MM.1S (cell line): Measurements from ENCODE around the gene ECSCR.

Source experiments
- EZH2 ChIP-seq: fragments of 300-600 bp; sonication (generic); optimal IDR thresholded peaks from 2 replicates; pipeline ENCODE3; 2017; ENCODE audit warnings: low read depth, mild to moderate bottlenecking, antibody characterized with exemption, low read length, mixed read lengths
- EZH2phosphoT487 ChIP-seq: fragments of 300-600 bp; sonication (generic); IDR thresholded peaks from 2 replicates; pipeline ENCODE4 v1.6.1; 2018; ENCODE audit warnings: antibody characterized with exemption, low read length
- TF ChIP-seq, protein P1 (sequence below): fragments of 300-600 bp; sonication (generic); IDR thresholded peaks from 2 replicates; pipeline ENCODE4 v1.5.1; 2016; ENCODE audit warnings: antibody characterized with exemption, low read length, mixed read lengths

DNA sequence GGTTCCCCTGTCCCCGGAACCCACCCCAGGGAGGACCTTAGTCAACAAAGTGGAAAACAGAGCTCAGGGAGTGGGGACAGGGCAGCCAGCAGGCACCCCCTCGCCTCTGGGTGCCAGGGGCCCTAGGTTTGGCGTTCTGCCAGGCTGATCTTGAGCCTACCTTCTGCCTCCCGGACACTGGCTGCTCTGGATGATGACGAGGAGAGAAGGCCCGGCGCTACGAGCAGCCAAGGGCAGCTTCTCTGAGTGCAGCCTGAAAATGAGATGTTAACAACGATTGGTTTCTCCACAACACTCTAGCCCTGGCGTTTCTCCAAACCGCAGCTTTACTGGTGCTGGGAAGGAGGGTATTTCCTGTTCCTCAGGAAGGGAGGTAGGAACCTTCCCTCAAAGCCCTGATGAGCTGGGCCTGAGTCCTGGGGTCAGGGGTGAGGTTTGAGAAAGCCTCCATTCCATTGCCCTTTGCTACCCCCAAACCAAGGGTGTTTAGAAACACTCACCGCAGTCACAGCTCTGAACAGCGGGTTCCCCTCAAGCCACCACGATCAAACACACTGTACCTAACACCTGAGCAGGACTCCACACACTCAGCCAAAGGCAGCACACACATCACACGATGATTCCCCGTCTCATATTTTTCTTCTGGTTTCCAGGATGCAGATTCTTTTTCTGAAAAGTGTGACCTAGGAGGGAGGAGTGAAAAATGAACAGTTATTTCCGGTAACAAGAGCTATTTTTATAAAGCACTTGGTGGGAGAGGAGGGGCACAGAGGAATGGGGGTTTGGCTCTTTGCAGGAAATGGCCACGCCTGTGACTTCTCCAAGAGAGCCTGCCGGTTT is 19.7 kb upstream of the ECSCR start, which contains the start of gene STING1:
- TF ChIP-seq, protein P1, sequence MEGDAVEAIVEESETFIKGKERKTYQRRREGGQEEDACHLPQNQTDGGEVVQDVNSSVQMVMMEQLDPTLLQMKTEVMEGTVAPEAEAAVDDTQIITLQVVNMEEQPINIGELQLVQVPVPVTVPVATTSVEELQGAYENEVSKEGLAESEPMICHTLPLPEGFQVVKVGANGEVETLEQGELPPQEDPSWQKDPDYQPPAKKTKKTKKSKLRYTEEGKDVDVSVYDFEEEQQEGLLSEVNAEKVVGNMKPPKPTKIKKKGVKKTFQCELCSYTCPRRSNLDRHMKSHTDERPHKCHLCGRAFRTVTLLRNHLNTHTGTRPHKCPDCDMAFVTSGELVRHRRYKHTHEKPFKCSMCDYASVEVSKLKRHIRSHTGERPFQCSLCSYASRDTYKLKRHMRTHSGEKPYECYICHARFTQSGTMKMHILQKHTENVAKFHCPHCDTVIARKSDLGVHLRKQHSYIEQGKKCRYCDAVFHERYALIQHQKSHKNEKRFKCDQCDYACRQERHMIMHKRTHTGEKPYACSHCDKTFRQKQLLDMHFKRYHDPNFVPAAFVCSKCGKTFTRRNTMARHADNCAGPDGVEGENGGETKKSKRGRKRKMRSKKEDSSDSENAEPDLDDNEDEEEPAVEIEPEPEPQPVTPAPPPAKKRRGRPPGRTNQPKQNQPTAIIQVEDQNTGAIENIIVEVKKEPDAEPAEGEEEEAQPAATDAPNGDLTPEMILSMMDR = no peak
- TF ChIP-seq EZH2 (no peak), EZH2phosphoT487 (no peak)
